Medulla oblongata (tissue), 1 donor: ENCODE data around the gene HOXB6.

ENCODE experiments used
- DNase-seq: peaks from one replicate; pipeline ENCODE4 v3.0.0-alpha.2; 2015; ENCODE audit errors: extremely low spot score

Gene HOXB6

GRCh38 chr17:48621410-48622392 lies 16.9 kb upstream of the HOXB6 start:
- DNase-seq: no peak

GRCh38 chr17:48620461-48621139 lies 15.8 kb upstream of the HOXB6 start:
- DNase-seq: no peak

- no peak for DNase-seq
These were observed 15.2 kb upstream of the HOXB6 start for GRCh38 chr17:48619826-48620449.

GRCh38 chr17:48618256-48618896 lies 13.6 kb upstream of the HOXB6 start:
- peak; percentile 90 for DNase-seq

GRCh38 chr17:48617471-48618255 lies 12.9 kb upstream of the HOXB6 start:
- no peak for DNase-seq

- DNase-seq: no peak
These were observed 12.1 kb upstream of the HOXB6 start for GRCh38 chr17:48616717-48617470.

GRCh38 chr17:48615963-48616716 lies 11.4 kb upstream of the HOXB6 start:
- no peak for DNase-seq

- DNase-seq: no peak
These were observed 10.5 kb upstream of the HOXB6 start, which contains the start of gene HOXB8 for GRCh38 chr17:48615047-48615962. TSS of gene HOXB8 (minus strand) at chr17:48615292. CDS start at chr17:48614704, 588 bp downstream.

GRCh38 chr17:48613862-48614694 lies 9.3 kb upstream of the HOXB6 start:
- no peak for DNase-seq

GRCh38 chr17:48612854-48613691 lies 8.3 kb upstream of the HOXB6 start:
- DNase-seq: no peak

- DNase-seq: no peak
These were observed 7.7 kb upstream of the HOXB6 start for GRCh38 chr17:48612456-48612853.

- no peak for DNase-seq
These were observed 7.1 kb upstream of the HOXB6 start for GRCh38 chr17:48611681-48612455.

GRCh38 chr17:48611213-48611612 lies 6.4 kb upstream of the HOXB6 start:
- no peak for DNase-seq

GRCh38 chr17:48610282-48611211 lies 5.8 kb upstream of the HOXB6 start, which contains the start of gene HOXB7:
TSS of gene HOXB7 (minus strand) at chr17:48611017. CDS start at chr17:48610918, 99 bp downstream.
- peak; percentile 80 for DNase-seq
